ENCODE measurements around the gene SERPINA4.
"Not testable (repeated sequence)": the region's sequence is repeated elsewhere in the genome, so short reads cannot be mapped to it uniquely, and the experiment has no call there.

SERPINA4 gene

GRCh38 chr14:94568186-94568585 is 6.9 kb downstream of the SERPINA4 start:
- H2AFZ ChIP-seq (ENCODE audit: low read depth, low read length) = no peak overlapping the region
- H3K4me1 ChIP-seq (ENCODE audit: insufficient read depth, low read length) = no peaks in the 10 kb centered on the region
- no peaks in the 10 kb centered on the region for H3K9me3 ChIP-seq (ENCODE audit: low read length)
- H3K36me3 ChIP-seq (ENCODE audit: insufficient read depth, low read length) = no peaks in the 10 kb centered on the region
- H3K4me3 ChIP-seq (ENCODE audit: low read length) = no peak overlapping the region
- H3K27me3 ChIP-seq (ENCODE audit: insufficient read depth, low read length) = no peaks in the 10 kb centered on the region

- no peaks in the 10 kb centered on the region for H3K4me1 ChIP-seq (ENCODE audit: insufficient read depth, low read length)
- H2AFZ ChIP-seq (ENCODE audit: low read depth, low read length) = no peak overlapping the region
- no peaks in the 10 kb centered on the region for H3K36me3 ChIP-seq (ENCODE audit: insufficient read depth, low read length)
- H3K27me3 ChIP-seq (ENCODE audit: insufficient read depth, low read length) = no peaks in the 10 kb centered on the region
- no peak overlapping the region for H3K4me3 ChIP-seq (ENCODE audit: low read length)
- H3K9me3 ChIP-seq (ENCODE audit: low read length) = no peaks in the 10 kb centered on the region
Observed at GRCh38 chr14:94569381-94570001, 8.2 kb downstream of the SERPINA4 start.

- H3K9me3 ChIP-seq (ENCODE audit: low read length) = no peaks in the 10 kb centered on the region
- H3K36me3 ChIP-seq (ENCODE audit: insufficient read depth, low read length) = no peaks in the 10 kb centered on the region
- H2AFZ ChIP-seq (ENCODE audit: low read depth, low read length) = no peak overlapping the region
- no peak overlapping the region for H3K4me3 ChIP-seq (ENCODE audit: low read length)
- H3K4me1 ChIP-seq (ENCODE audit: insufficient read depth, low read length) = no peaks in the 10 kb centered on the region
- H3K27me3 ChIP-seq (ENCODE audit: insufficient read depth, low read length) = no peaks in the 10 kb centered on the region
Observed at GRCh38 chr14:94570002-94570400, 8.8 kb downstream of the SERPINA4 start.

- Histone ChIP-seq H2AFZ (ENCODE audit: low read depth, low read length) (no peak overlapping the region), H3K9me3 (ENCODE audit: low read length) (no peaks in the 10 kb centered on the region), H3K4me1 (ENCODE audit: insufficient read depth, low read length) (no peaks in the 10 kb centered on the region), H3K4me3 (ENCODE audit: low read length) (no peak overlapping the region), H3K36me3 (ENCODE audit: insufficient read depth, low read length) (no peaks in the 10 kb centered on the region), H3K27me3 (ENCODE audit: insufficient read depth, low read length) (no peaks in the 10 kb centered on the region)
Observed at GRCh38 chr14:94570440-94570839, 9.2 kb downstream of the SERPINA4 start.

GRCh38 chr14:94571395-94571794 is 10.2 kb downstream of the SERPINA4 start:
- no peaks in the 10 kb centered on the region for H3K27me3 ChIP-seq (ENCODE audit: insufficient read depth, low read length)
- H3K9me3 ChIP-seq (ENCODE audit: low read length) = no peaks in the 10 kb centered on the region
- H2AFZ ChIP-seq (ENCODE audit: low read depth, low read length) = no peak overlapping the region
- H3K4me3 ChIP-seq (ENCODE audit: low read length) = no peak overlapping the region
- no peaks in the 10 kb centered on the region for H3K4me1 ChIP-seq (ENCODE audit: insufficient read depth, low read length)
- no peaks in the 10 kb centered on the region for H3K36me3 ChIP-seq (ENCODE audit: insufficient read depth, low read length)

- Histone ChIP-seq H2AFZ (ENCODE audit: low read depth, low read length) (no peak overlapping the region), H3K9me3 (ENCODE audit: low read length) (no peaks in the 10 kb centered on the region), H3K27me3 (ENCODE audit: insufficient read depth, low read length) (no peaks in the 10 kb centered on the region), H3K4me1 (ENCODE audit: insufficient read depth, low read length) (no peaks in the 10 kb centered on the region), H3K36me3 (ENCODE audit: insufficient read depth, low read length) (no peaks in the 10 kb centered on the region), H3K4me3 (ENCODE audit: low read length) (no peak overlapping the region)
Observed at GRCh38 chr14:94571950-94572349, 10.7 kb downstream of the SERPINA4 start.

GRCh38 chr14:94572637-94573303 is 11.5 kb downstream of the SERPINA4 start:
- no peaks in the 10 kb centered on the region for H3K36me3 ChIP-seq (ENCODE audit: insufficient read depth, low read length)
- H3K27me3 ChIP-seq (ENCODE audit: insufficient read depth, low read length) = no peaks in the 10 kb centered on the region
- H3K4me1 ChIP-seq (ENCODE audit: insufficient read depth, low read length) = no peaks in the 10 kb centered on the region
- no peak overlapping the region for H2AFZ ChIP-seq (ENCODE audit: low read depth, low read length)
- H3K4me3 ChIP-seq (ENCODE audit: low read length) = no peak overlapping the region
- no peaks in the 10 kb centered on the region for H3K9me3 ChIP-seq (ENCODE audit: low read length)

- H3K9me3 ChIP-seq (ENCODE audit: low read length) = no peaks in the 10 kb centered on the region
- H3K27me3 ChIP-seq (ENCODE audit: insufficient read depth, low read length) = no peaks in the 10 kb centered on the region
- no peaks in the 10 kb centered on the region for H3K36me3 ChIP-seq (ENCODE audit: insufficient read depth, low read length)
- no peak overlapping the region for H3K4me3 ChIP-seq (ENCODE audit: low read length)
- H2AFZ ChIP-seq (ENCODE audit: low read depth, low read length) = no peak overlapping the region
- H3K4me1 ChIP-seq (ENCODE audit: insufficient read depth, low read length) = no peaks in the 10 kb centered on the region
Observed at GRCh38 chr14:94573475-94574277, 12.4 kb downstream of the SERPINA4 start.

GRCh38 chr14:94574336-94574735 is 13.1 kb downstream of the SERPINA4 start:
- Histone ChIP-seq H3K36me3 (ENCODE audit: insufficient read depth, low read length) (no peaks in the 10 kb centered on the region), H3K9me3 (ENCODE audit: low read length) (no peaks in the 10 kb centered on the region), H3K4me3 (ENCODE audit: low read length) (no peak overlapping the region), H2AFZ (ENCODE audit: low read depth, low read length) (no peak overlapping the region), H3K27me3 (ENCODE audit: insufficient read depth, low read length) (no peaks in the 10 kb centered on the region), H3K4me1 (ENCODE audit: insufficient read depth, low read length) (no peaks in the 10 kb centered on the region)

GRCh38 chr14:94575730-94576585 is 14.7 kb downstream of the SERPINA4 start:
- no peaks in the 10 kb centered on the region for H3K36me3 ChIP-seq (ENCODE audit: insufficient read depth, low read length)
- no peaks in the 10 kb centered on the region for H3K4me1 ChIP-seq (ENCODE audit: insufficient read depth, low read length)
- H3K4me3 ChIP-seq (ENCODE audit: low read length) = no peak overlapping the region
- H3K9me3 ChIP-seq (ENCODE audit: low read length) = no peaks in the 10 kb centered on the region
- no peak overlapping the region for H2AFZ ChIP-seq (ENCODE audit: low read depth, low read length)
- no peaks in the 10 kb centered on the region for H3K27me3 ChIP-seq (ENCODE audit: insufficient read depth, low read length)

- not testable (repeated sequence) for H2AFZ ChIP-seq (ENCODE audit: low read depth, low read length); H3K27me3 ChIP-seq (ENCODE audit: insufficient read depth, low read length); H3K36me3 ChIP-seq (ENCODE audit: insufficient read depth, low read length); H3K9me3 ChIP-seq (ENCODE audit: low read length); H3K4me3 ChIP-seq (ENCODE audit: low read length); H3K4me1 ChIP-seq (ENCODE audit: insufficient read depth, low read length)
Observed at GRCh38 chr14:94577472-94577871, 16.2 kb downstream of the SERPINA4 start.

GRCh38 chr14:94578712-94579111 is 17.5 kb downstream of the SERPINA4 start:
- H2AFZ ChIP-seq (ENCODE audit: low read depth, low read length) = no peak overlapping the region
- H3K9me3 ChIP-seq (ENCODE audit: low read length) = no peaks in the 10 kb centered on the region
- H3K4me1 ChIP-seq (ENCODE audit: insufficient read depth, low read length) = no peaks in the 10 kb centered on the region
- no peaks in the 10 kb centered on the region for H3K36me3 ChIP-seq (ENCODE audit: insufficient read depth, low read length)
- H3K27me3 ChIP-seq (ENCODE audit: insufficient read depth, low read length) = no peaks in the 10 kb centered on the region
- H3K4me3 ChIP-seq (ENCODE audit: low read length) = no peak overlapping the region
